Stomach (tissue), 4 donors: Measurements from ENCODE around the gene PLEKHJ1.

Experiments
- POLR2A ChIP-seq, 4 donors: fragments of 450-650 bp; IDR thresholded peaks; one replicate each; pipeline ENCODE4 v1.6.1; 2016; ENCODE audit warnings: antibody characterized with exemption in 4 of 4, control low read depth in 2 of 4, mild to moderate bottlenecking in 1 of 4, moderate library complexity in 1 of 4
- TF ChIP-seq, protein P1 (sequence below), 7 experiments: fragments of 450-650 bp in 4 of 7; fragments of 200-600 bp in 3 of 7; sonication (generic) in 3 of 7; IDR thresholded peaks; one replicate each; pipeline ENCODE4 v1.5.1; 2016 to 2019; ENCODE audit warnings: antibody characterized with exemption in 7 of 7, control low read depth in 2 of 7, mild to moderate bottlenecking in 1 of 7

DNA sequence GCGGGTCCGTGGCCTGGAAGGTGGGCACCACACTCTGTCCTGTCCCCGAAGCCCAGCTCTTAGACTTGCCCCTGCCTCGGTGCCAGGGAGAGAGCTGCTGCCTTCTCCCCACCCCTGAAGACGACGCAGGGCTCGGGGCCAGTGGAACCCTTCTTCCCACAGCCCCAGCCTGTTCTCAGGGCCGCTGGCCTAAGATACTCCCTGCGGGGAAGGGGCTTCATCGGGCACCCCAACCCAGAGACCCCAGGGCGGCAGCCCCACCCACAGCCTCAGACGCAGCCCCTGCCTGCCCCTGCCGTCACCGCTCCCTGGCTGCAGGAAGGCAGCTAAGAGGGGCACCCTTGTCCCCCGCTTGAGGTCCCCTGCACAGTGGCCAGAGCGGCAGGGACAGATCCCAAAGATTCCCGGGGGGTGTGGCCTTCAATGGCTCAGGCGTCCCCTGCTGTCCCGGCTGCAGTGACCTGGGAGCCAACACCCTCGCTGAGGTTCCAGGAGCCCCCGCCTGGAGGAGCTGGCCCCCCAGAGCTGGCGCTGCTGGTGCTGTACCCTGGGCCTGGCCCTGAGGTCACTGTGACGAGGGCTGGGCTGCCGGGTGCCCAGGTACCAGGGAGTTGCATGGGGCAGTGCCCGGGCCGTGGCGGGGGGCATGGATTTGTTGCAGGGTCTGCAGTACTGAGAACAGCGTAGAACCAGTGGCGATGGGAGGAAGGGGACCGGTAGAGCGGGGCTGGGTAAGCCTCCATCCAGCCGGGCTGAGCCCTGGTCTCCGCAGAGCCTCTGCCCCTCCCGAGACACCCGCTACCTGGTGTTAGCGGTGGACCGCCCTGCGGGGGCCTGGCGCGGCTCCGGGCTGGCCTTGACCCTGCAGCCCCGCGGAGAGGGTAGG, 14.0 kb upstream of the PLEKHJ1 start:
- TF ChIP-seq, protein P1, sequence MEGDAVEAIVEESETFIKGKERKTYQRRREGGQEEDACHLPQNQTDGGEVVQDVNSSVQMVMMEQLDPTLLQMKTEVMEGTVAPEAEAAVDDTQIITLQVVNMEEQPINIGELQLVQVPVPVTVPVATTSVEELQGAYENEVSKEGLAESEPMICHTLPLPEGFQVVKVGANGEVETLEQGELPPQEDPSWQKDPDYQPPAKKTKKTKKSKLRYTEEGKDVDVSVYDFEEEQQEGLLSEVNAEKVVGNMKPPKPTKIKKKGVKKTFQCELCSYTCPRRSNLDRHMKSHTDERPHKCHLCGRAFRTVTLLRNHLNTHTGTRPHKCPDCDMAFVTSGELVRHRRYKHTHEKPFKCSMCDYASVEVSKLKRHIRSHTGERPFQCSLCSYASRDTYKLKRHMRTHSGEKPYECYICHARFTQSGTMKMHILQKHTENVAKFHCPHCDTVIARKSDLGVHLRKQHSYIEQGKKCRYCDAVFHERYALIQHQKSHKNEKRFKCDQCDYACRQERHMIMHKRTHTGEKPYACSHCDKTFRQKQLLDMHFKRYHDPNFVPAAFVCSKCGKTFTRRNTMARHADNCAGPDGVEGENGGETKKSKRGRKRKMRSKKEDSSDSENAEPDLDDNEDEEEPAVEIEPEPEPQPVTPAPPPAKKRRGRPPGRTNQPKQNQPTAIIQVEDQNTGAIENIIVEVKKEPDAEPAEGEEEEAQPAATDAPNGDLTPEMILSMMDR (IDR thresholded peaks at IDR 0.05): no peak
- no peak for TF ChIP-seq POLR2A (IDR thresholded peaks at IDR 0.05)
